ENCODE measurements around the gene LAMC1. TPM values are rescaled to one million over a fixed set of nuclear protein-coding genes. Genes with fewer than 3 reads are reported as not detected.

Gene LAMC1
- total RNA-seq, 2 donors from 2014 or later, result 39.3 to 141 TPM

DNA sequence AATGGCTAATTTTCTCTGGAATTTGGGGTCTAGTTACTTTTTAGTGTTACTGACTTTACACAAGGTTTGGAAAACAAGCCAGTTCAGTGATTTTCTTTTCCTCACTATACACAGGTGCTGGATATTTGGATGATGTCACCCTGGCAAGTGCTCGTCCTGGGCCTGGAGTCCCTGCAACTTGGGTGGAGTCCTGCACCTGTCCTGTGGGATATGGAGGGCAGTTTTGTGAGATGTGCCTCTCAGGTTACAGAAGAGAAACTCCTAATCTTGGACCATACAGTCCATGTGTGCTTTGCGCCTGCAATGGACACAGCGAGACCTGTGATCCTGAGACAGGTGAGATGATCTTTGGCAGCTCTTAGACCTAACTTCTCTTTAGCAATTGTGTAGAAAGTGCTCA is 98.4 kb downstream of the LAMC1 start:
- Histone ChIP-seq H3K4me3 (no peak overlapping the region), H3K9me3 (no peaks in the 10 kb centered on the region), H3K27ac (no peak overlapping the region), H3K27me3 (replicated peaks; ENCODE audit: insufficient read depth) (no peaks in the 10 kb centered on the region), H3K36me3 (peaks cover 0 to 7% of the 10 kb centered on the region in 2 donors), H3K4me1 (replicated peaks) (no peaks in the 10 kb centered on the region)
- no peak for TF ChIP-seq CTCF (IDR thresholded peaks at IDR 0.05)
- no peak for TF ChIP-seq POLR2A (IDR thresholded peaks at IDR 0.05)
- no peak for TF ChIP-seq POLR2AphosphoS5 (IDR thresholded peaks at IDR 0.05)
- no peak for DNase-seq (ENCODE audit: low spot score)
- intact Hi-C loops (cut with DNase I), result no loop called here
- WGBS, result 90% methylated on average over 3 of the region's 3 CpGs

- no peaks in the 10 kb centered on the region for H3K9me3 ChIP-seq
- H3K27ac ChIP-seq, result no peak overlapping the region
- no peak overlapping the region for H3K4me3 ChIP-seq
- peaks cover 0 to 15% of the 10 kb centered on the region in 2 donors for H3K36me3 ChIP-seq
- intact Hi-C loops (cut with DNase I), result no loop called here
- WGBS, result 62% methylated on average over 2 of the region's 2 CpGs
- no peaks in the 10 kb centered on the region for H3K27me3 ChIP-seq (replicated peaks; ENCODE audit: insufficient read depth)
- no peak for TF ChIP-seq CTCF (IDR thresholded peaks at IDR 0.05)
- TF ChIP-seq POLR2AphosphoS5 (IDR thresholded peaks at IDR 0.05), result no peak
- TF ChIP-seq POLR2A (IDR thresholded peaks at IDR 0.05), result no peak
- no peak for DNase-seq (ENCODE audit: low spot score)
- H3K4me1 ChIP-seq (replicated peaks), result no peaks in the 10 kb centered on the region
Measured at GRCh38 chr1:183124259-183124658, 101.0 kb downstream of the LAMC1 start.

DNA sequence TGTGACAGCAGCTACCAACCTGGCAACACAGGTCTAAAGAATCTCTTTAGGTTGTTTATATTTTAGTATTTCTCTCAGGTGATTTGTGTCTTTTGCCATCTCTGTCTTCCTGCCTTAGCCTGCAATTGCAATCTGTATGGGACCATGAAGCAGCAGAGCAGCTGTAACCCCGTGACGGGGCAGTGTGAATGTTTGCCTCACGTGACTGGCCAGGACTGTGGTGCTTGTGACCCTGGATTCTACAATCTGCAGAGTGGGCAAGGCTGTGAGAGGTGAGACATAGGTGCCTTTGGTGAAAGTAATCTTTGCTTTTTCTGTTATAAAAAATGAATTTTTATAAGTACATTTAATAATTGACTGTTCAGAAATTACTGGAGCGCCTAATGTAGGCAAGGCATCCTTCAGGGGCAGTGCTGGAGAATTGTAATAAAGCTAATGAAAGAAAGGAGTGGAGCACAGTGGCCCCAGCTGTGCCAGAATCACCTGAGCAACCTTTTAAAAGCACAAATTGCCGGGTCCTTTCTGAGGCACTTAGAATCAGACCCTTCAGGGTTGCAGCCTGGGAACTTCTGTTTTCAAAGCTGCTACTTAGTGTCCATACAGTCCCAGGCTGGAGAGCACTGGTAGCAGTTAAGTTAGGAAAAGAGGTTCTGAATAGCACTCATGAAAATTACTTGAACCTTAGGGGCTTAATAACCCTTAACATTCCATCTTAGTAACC is 102.2 kb downstream of the LAMC1 start:
- no peak overlapping the region for H3K4me3 ChIP-seq
- TF ChIP-seq CTCF (IDR thresholded peaks at IDR 0.05) (no peak), POLR2A (IDR thresholded peaks at IDR 0.05) (no peak), POLR2AphosphoS5 (IDR thresholded peaks at IDR 0.05) (no peak)
- no peaks in the 10 kb centered on the region for H3K9me3 ChIP-seq
- no peak overlapping the region for H3K27ac ChIP-seq
- no peaks in the 10 kb centered on the region for H3K27me3 ChIP-seq (replicated peaks; ENCODE audit: insufficient read depth)
- intact Hi-C loops (cut with DNase I), result no loop called here
- H3K4me1 ChIP-seq (replicated peaks), result no peaks in the 10 kb centered on the region
- WGBS, result 94% methylated on average over 5 of the region's 5 CpGs
- H3K36me3 ChIP-seq, result peaks cover 0 to 15% of the 10 kb centered on the region in 2 donors
- no peak for DNase-seq (ENCODE audit: low spot score)

DNA sequence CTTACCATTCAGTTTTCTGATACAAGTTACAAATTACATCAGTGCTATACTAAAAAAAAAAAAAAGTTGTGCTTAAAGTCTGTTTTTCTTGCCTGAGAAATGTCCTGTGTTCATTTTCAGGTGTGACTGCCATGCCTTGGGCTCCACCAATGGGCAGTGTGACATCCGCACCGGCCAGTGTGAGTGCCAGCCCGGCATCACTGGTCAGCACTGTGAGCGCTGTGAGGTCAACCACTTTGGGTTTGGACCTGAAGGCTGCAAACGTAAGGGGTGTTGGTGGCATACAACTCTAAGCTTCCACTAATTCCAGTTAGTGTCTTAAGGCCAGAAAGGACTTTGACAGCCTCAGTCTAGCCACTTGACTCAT is 102.8 kb downstream of the LAMC1 start:
- DNase-seq (ENCODE audit: low spot score), result no peak
- H3K36me3 ChIP-seq, result peaks cover 0 to 15% of the 10 kb centered on the region in 2 donors
- no peak overlapping the region for H3K27ac ChIP-seq
- H3K4me3 ChIP-seq, result no peak overlapping the region
- no peaks in the 10 kb centered on the region for H3K9me3 ChIP-seq
- H3K4me1 ChIP-seq (replicated peaks), result no peaks in the 10 kb centered on the region
- no peaks in the 10 kb centered on the region for H3K27me3 ChIP-seq (replicated peaks; ENCODE audit: insufficient read depth)
- TF ChIP-seq CTCF (IDR thresholded peaks at IDR 0.05) (no peak), POLR2AphosphoS5 (IDR thresholded peaks at IDR 0.05) (no peak), POLR2A (IDR thresholded peaks at IDR 0.05) (no peak)
- WGBS, result 92% methylated on average over 5 of the region's 5 CpGs
- intact Hi-C loops (cut with DNase I), result no loop called here

DNA sequence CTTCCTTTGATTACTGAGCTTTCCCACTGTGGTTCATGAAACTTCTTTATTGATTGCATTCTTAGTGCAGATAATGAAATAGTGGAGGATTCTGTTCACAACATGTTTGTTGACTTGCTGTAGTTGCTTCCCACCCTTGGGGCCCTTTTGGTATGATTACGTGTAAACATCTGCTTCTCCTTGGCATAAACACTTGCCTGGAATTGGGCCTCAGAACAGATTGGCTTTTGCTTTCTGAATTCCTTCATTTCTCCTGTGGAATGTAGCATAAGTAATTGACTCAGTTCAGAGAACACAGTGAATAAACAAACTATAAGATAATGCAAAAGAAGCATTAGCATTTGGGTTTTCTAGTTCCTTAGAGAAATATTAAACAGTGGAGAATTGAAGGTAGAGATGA is 103.3 kb downstream of the LAMC1 start:
- TF ChIP-seq POLR2AphosphoS5 (IDR thresholded peaks at IDR 0.05) (no peak), POLR2A (IDR thresholded peaks at IDR 0.05) (no peak), CTCF (IDR thresholded peaks at IDR 0.05) (no peak)
- H3K27me3 ChIP-seq (replicated peaks; ENCODE audit: insufficient read depth), result no peaks in the 10 kb centered on the region
- 48% methylated on average over 1 of the region's 1 CpG for WGBS
- H3K9me3 ChIP-seq, result no peaks in the 10 kb centered on the region
- no peak overlapping the region for H3K4me3 ChIP-seq
- no peak overlapping the region for H3K27ac ChIP-seq
- intact Hi-C loops (cut with DNase I), result no loop called here
- DNase-seq (ENCODE audit: low spot score), result no peak
- peaks cover 0 to 15% of the 10 kb centered on the region in 2 donors for H3K36me3 ChIP-seq
- no peaks in the 10 kb centered on the region for H3K4me1 ChIP-seq (replicated peaks)
